Thoracic aorta (tissue), 2 donors: ENCODE measurements around the gene MRM2. TPM values are rescaled to one million over a fixed set of nuclear protein-coding genes. Genes with fewer than 3 reads are reported as not detected.

ENCODE experiments used
- ATAC-seq: fragments of 150-250 bp; one replicate; pipeline ENCODE4 v1.8.0; 2017; ENCODE audit warnings: low read depth; ENCODE audit not compliant: insufficient number of reproducible peaks, low FRiP score
- DNase-seq: peaks from one replicate; pipeline ENCODE4 v3.0.0-alpha.2; 2020; ENCODE audit warnings: low spot score
- H3K27ac ChIP-seq, 2 donors: fragments of 200-600 bp; sonication (generic); 1 replicate in 1 of 2; 2 replicates in 1 of 2; pipeline ENCODE4 v1.5.1; 2016; ENCODE audit warnings: mild to moderate bottlenecking in 2 of 2, moderate library complexity in 2 of 2
- H3K27me3 ChIP-seq: fragments of 200-600 bp; sonication (generic); replicated peaks from 2 replicates; pipeline ENCODE4 v1.6.0; 2016; ENCODE audit warnings: mild to moderate bottlenecking; ENCODE audit not compliant: insufficient read depth
- H3K36me3 ChIP-seq: fragments of 200-600 bp; sonication (generic); one replicate; pipeline ENCODE4 v1.5.1; 2016
- H3K4me1 ChIP-seq, 2 donors: fragments of 200-600 bp; sonication (generic); 1 replicate in 1 of 2; 2 replicates in 1 of 2; pipeline versions ENCODE4 v1.5.1 to v1.6.0; 2016; ENCODE audit warnings: low read depth in 2 of 2, mild to moderate bottlenecking in 1 of 2; ENCODE audit not compliant: control insufficient read depth in 1 of 2
- H3K4me3 ChIP-seq: fragments of 200-600 bp; sonication (generic); 2 replicates; pipeline ENCODE4 v1.5.1; 2016; ENCODE audit warnings: mild to moderate bottlenecking
- H3K9me3 ChIP-seq: fragments of 200-600 bp; sonication (generic); 2 replicates; pipeline ENCODE4 v1.5.1; 2016
- CTCF ChIP-seq: fragments of 200-600 bp; sonication (generic); IDR thresholded peaks from one replicate; pipeline ENCODE4 v1.5.1; 2019; ENCODE audit warnings: antibody characterized with exemption
- total RNA-seq, 2 donors: library from RNA; depleted of rRNA; stranded (reverse); fragments of >200 nt; gene quantifications; one replicate each; pipeline versions ENCODE4 v1.1.0 to v1.2.3, GENCODE V29; 2016

Gene MRM2
- total RNA-seq, 2 donors from 2014 or later, result 12.5 to 16.6 TPM

- Histone ChIP-seq H3K27me3 (no peaks in the 10 kb centered on the region), H3K4me3 (no peak overlapping the region), H3K9me3 (no peaks in the 10 kb centered on the region), H3K27ac (no peak overlapping the region), H3K4me1 (no peaks in the 10 kb centered on the region), H3K36me3 (no peaks in the 10 kb centered on the region)
- DNase-seq (no peak), ATAC-seq (no peak)
- TF ChIP-seq CTCF, result no peak
Measured at GRCh38 chr7:2287745-2288144, 45.7 kb upstream of the MRM2 start.

- no peak for TF ChIP-seq CTCF
- no peak for DNase-seq
- Histone ChIP-seq H3K27ac (no peak overlapping the region), H3K4me1 (no peaks in the 10 kb centered on the region), H3K36me3 (no peaks in the 10 kb centered on the region), H3K4me3 (no peak overlapping the region), H3K27me3 (no peaks in the 10 kb centered on the region), H3K9me3 (no peaks in the 10 kb centered on the region)
- ATAC-seq, result no peak
Measured at GRCh38 chr7:2283074-2283473, 41.1 kb upstream of the MRM2 start.

GRCh38 chr7:2282185-2282751, 40.3 kb upstream of the MRM2 start:
- H3K4me3 ChIP-seq, result no peak overlapping the region
- H3K9me3 ChIP-seq, result no peaks in the 10 kb centered on the region
- no peak for TF ChIP-seq CTCF
- ATAC-seq, result no peak
- H3K36me3 ChIP-seq, result peaks cover under 1% of the 10 kb centered on the region
- no peaks in the 10 kb centered on the region for H3K27me3 ChIP-seq
- no peak overlapping the region for H3K27ac ChIP-seq
- H3K4me1 ChIP-seq, result no peaks in the 10 kb centered on the region
- no peak for DNase-seq

GRCh38 chr7:2281541-2281940, 39.5 kb upstream of the MRM2 start:
- Histone ChIP-seq H3K27ac (no peak overlapping the region), H3K4me3 (no peak overlapping the region), H3K9me3 (no peaks in the 10 kb centered on the region), H3K36me3 (peaks cover 4% of the 10 kb centered on the region), H3K4me1 (no peaks in the 10 kb centered on the region), H3K27me3 (no peaks in the 10 kb centered on the region)
- no peak for DNase-seq
- ATAC-seq, result no peak
- TF ChIP-seq CTCF, result no peak

GRCh38 chr7:2280424-2280823, 38.4 kb upstream of the MRM2 start:
- ATAC-seq (no peak), DNase-seq (no peak)
- Histone ChIP-seq H3K27me3 (no peaks in the 10 kb centered on the region), H3K4me3 (no peak overlapping the region), H3K27ac (no peak overlapping the region), H3K4me1 (no peaks in the 10 kb centered on the region), H3K36me3 (peaks cover 4% of the 10 kb centered on the region), H3K9me3 (no peaks in the 10 kb centered on the region)
- TF ChIP-seq CTCF, result no peak
